Activated T-cell treated with anti-CD3 and anti-CD28 coated beads for 48 hours (primary cell): ENCODE data around the gene TXNRD2.

ENCODE experiments used
- DNase-seq: peaks from one replicate; pipeline ENCODE4 v3.0.0-alpha.2; 2020; ENCODE audit warnings: low read depth

The TXNRD2 gene

GRCh38 chr22:19941365-19942082 lies at the start of gene TXNRD2, which contains the start of gene COMT:
Gene TXNRD2, minus strand, starts transcription at chr22:19941818. Its CDS starts 15 bp downstream, at chr22:19941803.
Gene COMT, plus strand, starts transcription at chr22:19941772. Its CDS starts 20,755 bp downstream, at chr22:19962527.
- DNase-seq: peak; percentile 77

DNA sequence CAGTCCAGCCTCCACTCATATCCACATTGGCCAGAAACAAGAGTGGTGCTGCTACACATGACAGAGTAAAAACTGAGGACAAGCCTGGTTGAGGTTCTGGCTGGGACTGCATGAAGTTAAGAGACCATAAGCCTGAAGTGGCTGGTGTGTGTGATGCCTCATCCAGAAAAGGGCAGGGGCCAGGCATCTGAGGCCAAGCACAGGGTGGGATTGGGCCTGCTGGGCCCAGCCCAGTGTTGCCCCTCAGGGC lies 49.7 kb upstream of the TXNRD2 start:
- no peak for DNase-seq

- no peak for DNase-seq
These were observed 49.2 kb upstream of the TXNRD2 start for GRCh38 chr22:19990609-19991394.

DNA sequence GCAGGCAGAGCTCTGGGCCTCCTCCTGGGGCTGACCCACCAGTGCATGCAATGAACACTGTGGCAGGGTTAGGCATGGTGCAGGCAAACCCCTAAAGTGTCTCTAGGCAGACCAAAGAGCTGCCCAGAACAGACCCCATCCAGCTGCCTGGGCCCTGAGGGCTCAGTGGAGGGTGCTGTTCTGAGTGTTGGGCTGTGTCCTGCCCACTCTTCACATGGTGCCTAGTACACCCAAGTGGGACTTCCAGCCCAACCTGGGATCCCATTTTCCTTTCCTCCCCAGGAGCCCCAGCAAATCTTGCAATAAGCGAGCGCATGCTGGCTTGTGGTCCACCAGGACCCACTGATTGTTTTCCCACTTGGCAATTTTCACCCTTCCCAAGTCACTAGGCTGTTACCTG lies 48.6 kb upstream of the TXNRD2 start:
- no peak for DNase-seq

DNA sequence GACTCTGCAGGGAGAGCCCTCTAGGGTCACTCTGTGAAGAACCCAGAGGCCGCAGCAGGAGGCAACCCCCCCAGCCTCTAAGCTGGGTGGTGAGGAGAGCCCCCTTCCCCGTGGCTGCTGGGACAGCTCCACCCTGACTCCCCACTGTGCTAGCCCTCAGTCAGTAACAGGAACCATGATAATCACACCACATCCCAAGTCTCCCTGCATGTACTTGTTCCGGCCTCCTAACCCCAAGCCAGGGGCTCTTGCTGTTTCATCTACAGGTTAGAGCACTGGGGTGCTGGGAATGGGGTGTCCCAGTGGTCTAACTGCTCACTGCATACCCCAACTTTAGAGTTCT lies 48.1 kb upstream of the TXNRD2 start:
- DNase-seq: no peak

DNA sequence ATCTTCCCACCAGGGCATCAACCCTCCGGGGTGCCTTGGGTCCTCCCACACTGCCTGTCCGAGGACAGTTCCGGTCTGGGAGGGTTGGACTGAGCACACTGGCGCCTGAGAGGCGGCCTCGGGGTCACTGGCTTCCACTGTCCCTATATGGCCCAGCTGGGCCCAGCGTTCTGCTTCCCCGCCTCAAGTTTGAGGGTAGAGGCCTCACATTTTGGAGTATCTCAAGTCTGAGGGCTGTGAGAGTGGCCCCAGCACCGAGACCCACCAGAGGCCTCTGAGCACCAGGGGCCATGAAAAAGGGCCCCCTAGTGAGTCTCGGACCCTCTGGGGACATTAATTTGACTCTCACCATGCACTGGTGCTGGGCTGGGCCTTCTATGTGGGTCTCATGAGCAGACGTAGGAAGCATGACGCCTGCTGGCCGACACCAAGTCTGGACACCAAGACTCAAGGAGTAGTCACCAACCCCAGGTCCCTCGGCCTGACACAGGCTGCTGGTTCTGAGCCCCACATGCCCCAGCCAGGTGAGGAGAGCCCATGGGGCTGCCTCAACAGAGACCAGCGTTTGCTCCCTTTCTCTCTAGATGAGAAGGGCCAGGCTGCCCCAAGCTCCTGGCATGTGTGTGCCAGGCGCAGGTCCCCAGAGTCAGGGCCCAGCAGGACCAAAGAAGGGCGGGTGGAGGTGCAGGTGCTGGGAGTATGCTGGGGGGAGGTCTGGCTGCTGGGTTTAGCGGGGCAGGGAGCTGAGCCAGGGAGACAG lies 47.5 kb upstream of the TXNRD2 start:
- no peak for DNase-seq

DNA sequence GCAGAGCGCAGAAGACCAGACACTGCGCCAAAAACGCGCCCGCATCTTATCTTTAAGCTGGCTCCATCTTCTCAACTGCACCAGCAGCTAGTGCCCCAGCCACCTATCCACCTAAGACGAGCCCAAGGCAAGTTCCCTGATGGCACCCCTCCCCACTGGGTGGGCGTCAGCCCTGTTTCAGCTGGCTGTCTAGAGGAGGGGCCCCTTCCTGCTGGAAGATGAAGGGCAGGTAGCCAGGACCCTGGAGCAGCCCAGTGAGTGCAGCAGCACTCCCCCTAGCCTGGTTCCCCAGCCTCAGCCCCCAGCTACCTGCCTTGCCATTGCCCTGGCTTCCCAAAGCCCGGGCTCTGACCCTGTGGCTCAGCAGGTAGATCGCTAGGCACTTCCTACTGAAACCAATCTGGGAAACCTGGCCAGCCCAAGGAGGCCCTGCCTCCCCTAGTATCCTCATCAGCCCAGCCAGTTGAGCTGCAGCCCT lies 46.8 kb upstream of the TXNRD2 start:
- no peak for DNase-seq

GRCh38 chr22:19987394-19988306 lies 46.0 kb upstream of the TXNRD2 start:
- no peak for DNase-seq

- peak; percentile 70 for DNase-seq
These were observed 45.1 kb upstream of the TXNRD2 start for GRCh38 chr22:19986410-19987341.

DNA sequence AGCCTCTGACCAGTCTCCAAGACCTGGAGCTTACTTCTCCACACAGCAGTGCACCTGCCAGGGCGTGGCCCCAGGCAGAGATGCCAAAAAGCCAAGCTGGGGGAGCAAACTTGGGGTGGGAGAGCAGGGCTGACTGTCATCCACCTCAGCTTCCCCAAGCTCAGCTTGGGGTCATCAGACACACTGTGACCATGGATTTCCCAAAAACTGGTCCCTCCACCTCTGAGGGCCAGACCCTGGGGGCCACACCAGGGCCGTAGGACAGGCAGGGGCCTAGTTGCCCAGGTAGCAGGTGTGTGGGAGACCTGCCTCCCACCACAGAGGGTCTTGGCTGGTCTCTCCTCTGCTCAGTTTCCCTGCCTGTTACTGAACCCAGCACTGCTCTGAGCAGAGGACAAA lies 44.4 kb upstream of the TXNRD2 start:
- no peak for DNase-seq

- DNase-seq: no peak
These were observed 43.5 kb upstream of the TXNRD2 start for GRCh38 chr22:19984851-19985811.

GRCh38 chr22:19984201-19984753 lies 42.7 kb upstream of the TXNRD2 start:
- no peak for DNase-seq

GRCh38 chr22:19983741-19984140 lies 42.1 kb upstream of the TXNRD2 start:
- DNase-seq: no peak

GRCh38 chr22:19982991-19983578 lies 41.5 kb upstream of the TXNRD2 start:
- no peak for DNase-seq

DNA sequence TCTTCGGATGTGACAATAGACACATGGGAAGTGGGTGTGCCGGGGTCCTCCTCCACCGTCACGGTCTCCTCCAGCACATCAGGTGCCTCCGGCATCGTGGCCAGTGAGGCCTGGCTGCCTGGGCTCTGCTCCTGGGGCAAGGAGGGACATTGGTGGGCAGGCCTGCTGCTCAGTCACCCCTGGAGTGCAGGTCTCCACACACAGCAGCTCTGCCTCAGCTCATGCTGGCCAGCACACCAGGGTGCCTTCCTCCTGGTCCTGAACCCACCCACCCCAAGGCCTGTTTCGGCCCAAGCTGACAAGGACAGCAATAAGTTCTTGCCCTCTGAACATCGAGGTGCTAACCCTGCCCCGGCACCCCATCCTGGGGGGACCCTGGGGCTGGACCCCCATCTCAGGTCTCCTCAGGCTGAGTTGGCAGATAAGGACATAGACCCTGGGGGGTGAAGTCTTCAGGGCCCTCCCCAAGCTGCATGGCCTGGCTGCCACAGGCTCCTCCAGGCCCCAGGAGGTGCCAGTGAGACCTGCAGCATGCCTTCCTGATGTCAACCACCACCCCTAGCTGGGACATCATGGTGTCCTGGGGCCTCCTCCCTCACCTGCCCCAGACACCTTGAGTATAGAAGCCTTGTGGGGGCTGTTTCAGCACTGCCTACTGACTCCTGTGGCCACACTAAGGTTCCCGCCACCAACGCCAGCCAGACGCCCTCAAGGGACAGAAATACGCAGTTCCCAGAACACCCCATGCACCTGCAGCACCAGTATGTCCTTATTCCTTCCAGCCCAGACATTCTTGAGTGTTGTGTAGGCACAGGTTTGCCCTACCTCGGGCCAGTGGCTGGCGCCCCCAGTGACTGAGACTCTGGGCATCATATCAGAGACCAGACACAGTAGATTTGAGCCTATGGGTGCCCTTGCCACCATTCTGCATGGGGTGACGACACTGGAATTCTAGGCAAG lies 40.6 kb upstream of the TXNRD2 start:
- no peak for DNase-seq

- DNase-seq: no peak
These were observed 39.7 kb upstream of the TXNRD2 start for GRCh38 chr22:19981171-19981960.

GRCh38 chr22:19980766-19981165 lies 39.1 kb upstream of the TXNRD2 start:
- DNase-seq: no peak
